OCI-LY7 (cell line): ENCODE results near the gene SMIM12. TPM values are rescaled to one million over a fixed set of nuclear protein-coding genes. Genes with fewer than 3 reads are reported as not detected.

Experiments
- BruUV-seq: library from RNA; stranded (reverse); fragments of 400-500 nt; replicated peaks from 2 replicates; lab custom pipeline; 2021; lab: Mats Ljungman, UMichigan
- CTCF ChIA-PET: fragments of 300-600 bp; sonication (Branson Sonifier 250); formaldehyde crosslinking; loops from one replicate; lab custom pipeline; 2022; ENCODE audit warnings: antibody characterized with exemption; ENCODE audit not compliant: unreplicated experiment; lab: Charles Lee
- POLR2A ChIA-PET: fragments of 300-600 bp; sonication (Branson Sonifier 250); formaldehyde crosslinking; loops from one replicate; lab custom pipeline; 2022; ENCODE audit warnings: antibody characterized with exemption; lab: Charles Lee
- DNase-seq: peaks from one replicate; pipeline ENCODE4 v3.0.0-alpha.2; 2015; ENCODE audit warnings: low spot score
- H2AFZ ChIP-seq: fragments of 200-600 bp; sonication (generic), shearing (Covaris generic); 2 replicates; pipeline ENCODE4 v1.6.1; 2014; ENCODE audit warnings: mild to moderate bottlenecking, antibody characterized with exemption, low read length, moderate library complexity
- H3K27ac ChIP-seq: fragments of 200-600 bp; sonication (generic); 2 replicates; pipeline ENCODE4 v1.5.1; 2014; ENCODE audit warnings: mixed run types, low read depth, mild to moderate bottlenecking, moderate library complexity, low read length, inconsistent platforms; ENCODE audit not compliant: poor library complexity, severe bottlenecking
- H3K36me3 ChIP-seq: fragments of 200-600 bp; sonication (generic); 2 replicates; pipeline ENCODE4 v1.6.1; 2014; ENCODE audit warnings: mild to moderate bottlenecking, antibody characterized with exemption, low read length, moderate library complexity, mixed read lengths; ENCODE audit not compliant: insufficient read depth
- H3K4me1 ChIP-seq: fragments of 200-600 bp; sonication (generic); 2 replicates; pipeline ENCODE4 v1.5.1; 2014; ENCODE audit warnings: mild to moderate bottlenecking, low read length; ENCODE audit not compliant: insufficient read depth, poor library complexity, severe bottlenecking
- H3K4me2 ChIP-seq: fragments of 200-600 bp; sonication (generic); 2 replicates; pipeline ENCODE4 v1.6.1; 2014; ENCODE audit warnings: mild to moderate bottlenecking, low read length
- H3K4me3 ChIP-seq: fragments of 200-600 bp; sonication (generic); 2 replicates; pipeline ENCODE4 v1.5.1; 2014; ENCODE audit warnings: mild to moderate bottlenecking, low read depth, low read length; ENCODE audit not compliant: poor library complexity, severe bottlenecking
- H3K79me2 ChIP-seq: fragments of 200-600 bp; sonication (generic); 2 replicates; pipeline ENCODE4 v1.6.1; 2016; ENCODE audit warnings: low read depth, mild to moderate bottlenecking, low read length, moderate library complexity, mixed read lengths; ENCODE audit not compliant: insufficient read depth
- H3K9me2 ChIP-seq: fragments of 200-600 bp; sonication (generic); 2 replicates; pipeline ENCODE4 v1.6.1; 2016; ENCODE audit warnings: mild to moderate bottlenecking, low read length, mixed read lengths; ENCODE audit not compliant: insufficient read depth
- H3K9me3 ChIP-seq: fragments of 200-600 bp; sonication (generic); 2 replicates; pipeline ENCODE4 v1.6.1; 2014; ENCODE audit warnings: mild to moderate bottlenecking, mixed run types, low read length, mixed read lengths
- H4K20me1 ChIP-seq: fragments of 200-600 bp; sonication (generic); 2 replicates; pipeline ENCODE4 v1.6.1; 2014; ENCODE audit warnings: mild to moderate bottlenecking, antibody characterized with exemption, low read length, moderate library complexity, mixed read lengths; ENCODE audit not compliant: insufficient read depth
- EZH2phosphoT487 ChIP-seq: fragments of 200-600 bp; sonication (generic); IDR thresholded peaks from 2 replicates; pipeline ENCODE4 v1.6.1; 2018; ENCODE audit warnings: low read depth, borderline replicate concordance, mild to moderate bottlenecking, mixed run types, antibody characterized with exemption, low read length, moderate library complexity, mixed read lengths
- intact Hi-C: fragments of 100-400 bp; cut with micrococcal nuclease; formaldehyde crosslinking; loops from one replicate; pipeline ENCODE4 v1.10.0; 2022; ENCODE audit not compliant: unreplicated experiment
- total RNA-seq, 2 experiments: library from RNA; depleted of rRNA in 1 of 2; stranded (reverse); fragments of >200 nt in 1 of 2; shearing (Covaris generic) in 1 of 2; gene quantifications; 2 replicates each; pipeline ENCODE4 v1.2.3, GENCODE V29; 2014 to 2022
- TF ChIP-seq, protein P1 (sequence below): fragments of 200-600 bp; sonication (generic); conservative IDR thresholded peaks from 2 replicates; pipeline ENCODE4 v1.5.1; 2014; ENCODE audit warnings: mild to moderate bottlenecking, antibody characterized with exemption, low read length, moderate library complexity, mixed read lengths

SMIM12 gene
- total RNA-seq, 2 experiments from 2014 or later, result 36.3 to 41.2 TPM

DNA sequence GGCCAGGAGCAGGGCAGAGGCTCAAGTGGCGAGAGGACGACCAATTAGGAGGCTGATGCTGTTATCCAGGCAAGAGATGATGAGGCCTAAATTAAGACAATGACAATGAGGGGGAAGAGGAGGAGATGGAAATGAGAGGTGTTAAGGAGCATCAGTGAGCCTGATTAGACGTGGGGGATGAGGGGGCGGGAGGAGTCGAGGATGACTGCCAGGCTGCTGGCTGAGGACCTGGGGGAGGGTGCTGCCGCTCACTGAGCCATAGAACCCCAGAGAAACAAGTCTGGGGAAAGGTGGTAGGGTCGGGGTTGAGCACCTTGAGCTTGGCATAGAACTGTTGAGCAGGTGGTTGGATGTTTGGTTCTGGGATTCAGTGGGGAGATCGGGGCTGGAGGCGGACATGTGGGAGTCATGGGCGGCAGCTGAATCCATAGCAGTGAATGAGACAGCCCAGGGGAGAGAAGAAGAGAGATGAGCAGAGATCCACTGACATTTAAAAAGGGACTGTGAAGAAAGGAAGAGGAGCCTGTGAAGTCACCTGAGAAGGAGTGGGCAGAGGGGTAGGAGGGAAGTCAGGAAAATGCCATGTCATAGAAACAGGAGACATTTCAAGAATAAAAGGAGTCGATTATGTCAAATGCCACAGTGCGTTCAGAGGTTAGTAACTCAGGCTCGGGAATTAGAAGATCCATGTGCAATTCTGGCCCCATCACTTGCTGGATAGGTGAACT is 41.4 kb upstream of the SMIM12 start:
- no peak overlapping the region for H3K27ac ChIP-seq
- BruUV-seq, result no TSS peak
- no peaks in the 10 kb centered on the region for H3K4me1 ChIP-seq
- H3K9me3 ChIP-seq, result no peaks in the 10 kb centered on the region
- H2AFZ ChIP-seq, result no peak overlapping the region
- no peak for DNase-seq
- no peaks in the 10 kb centered on the region for H3K36me3 ChIP-seq
- no peak overlapping the region for H3K4me3 ChIP-seq
- no peak for TF ChIP-seq EZH2phosphoT487
- TF ChIP-seq, protein P1, sequence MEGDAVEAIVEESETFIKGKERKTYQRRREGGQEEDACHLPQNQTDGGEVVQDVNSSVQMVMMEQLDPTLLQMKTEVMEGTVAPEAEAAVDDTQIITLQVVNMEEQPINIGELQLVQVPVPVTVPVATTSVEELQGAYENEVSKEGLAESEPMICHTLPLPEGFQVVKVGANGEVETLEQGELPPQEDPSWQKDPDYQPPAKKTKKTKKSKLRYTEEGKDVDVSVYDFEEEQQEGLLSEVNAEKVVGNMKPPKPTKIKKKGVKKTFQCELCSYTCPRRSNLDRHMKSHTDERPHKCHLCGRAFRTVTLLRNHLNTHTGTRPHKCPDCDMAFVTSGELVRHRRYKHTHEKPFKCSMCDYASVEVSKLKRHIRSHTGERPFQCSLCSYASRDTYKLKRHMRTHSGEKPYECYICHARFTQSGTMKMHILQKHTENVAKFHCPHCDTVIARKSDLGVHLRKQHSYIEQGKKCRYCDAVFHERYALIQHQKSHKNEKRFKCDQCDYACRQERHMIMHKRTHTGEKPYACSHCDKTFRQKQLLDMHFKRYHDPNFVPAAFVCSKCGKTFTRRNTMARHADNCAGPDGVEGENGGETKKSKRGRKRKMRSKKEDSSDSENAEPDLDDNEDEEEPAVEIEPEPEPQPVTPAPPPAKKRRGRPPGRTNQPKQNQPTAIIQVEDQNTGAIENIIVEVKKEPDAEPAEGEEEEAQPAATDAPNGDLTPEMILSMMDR, result no peak
- POLR2A ChIA-PET, result no interaction called here
- no peaks in the 10 kb centered on the region for H3K79me2 ChIP-seq
- no peaks in the 10 kb centered on the region for H4K20me1 ChIP-seq
- no peaks in the 10 kb centered on the region for H3K9me2 ChIP-seq
- H3K4me2 ChIP-seq, result no peak overlapping the region
- CTCF ChIA-PET, result no interaction called here
- intact Hi-C loops, result no loop called here

DNA sequence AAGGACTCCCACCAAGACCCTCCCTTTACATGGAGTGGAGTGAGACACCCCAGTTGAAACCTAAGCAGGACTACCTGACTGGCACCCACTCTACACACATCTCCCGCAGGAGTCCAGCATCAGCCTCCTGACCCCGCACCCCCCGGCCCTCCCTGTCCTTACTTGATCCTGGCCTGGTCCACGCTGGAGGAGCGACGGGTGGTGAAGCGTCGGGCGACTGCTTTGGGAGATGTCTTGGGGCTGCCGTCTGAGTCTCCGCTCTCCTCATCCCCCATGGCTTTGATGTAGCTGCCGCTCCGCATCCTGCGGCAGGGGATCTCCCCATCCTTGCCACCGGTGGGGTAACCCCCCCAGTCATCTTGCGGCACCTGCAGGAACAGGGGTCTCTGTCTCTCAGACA is 40.4 kb upstream of the SMIM12 start:
- CTCF ChIA-PET, result no interaction called here

GRCh38 chr1:34899471-34899870 is 39.9 kb upstream of the SMIM12 start:
- no peak overlapping the region for H3K4me2 ChIP-seq
- no TSS peak for BruUV-seq
- H3K36me3 ChIP-seq, result no peaks in the 10 kb centered on the region
- H3K27ac ChIP-seq, result no peak overlapping the region
- H3K79me2 ChIP-seq, result no peaks in the 10 kb centered on the region
- ChIA-PET CTCF (no interaction called here), POLR2A (no interaction called here)
- no peak overlapping the region for H2AFZ ChIP-seq
- no peaks in the 10 kb centered on the region for H3K9me2 ChIP-seq
- no peaks in the 10 kb centered on the region for H4K20me1 ChIP-seq
- TF ChIP-seq, protein P1, result no peak
- no peak for TF ChIP-seq EZH2phosphoT487
- DNase-seq, result no peak
- no peaks in the 10 kb centered on the region for H3K9me3 ChIP-seq
- H3K4me1 ChIP-seq, result no peaks in the 10 kb centered on the region
- H3K4me3 ChIP-seq, result no peak overlapping the region
- intact Hi-C loops, result no loop called here

More for the DNA sequence above, 40.4 kb upstream of the SMIM12 start:
- no peak overlapping the region for H3K27ac ChIP-seq
- intact Hi-C loops, result no loop called here
- no peak for DNase-seq
- TF ChIP-seq, protein P1, result no peak
- TF ChIP-seq EZH2phosphoT487, result no peak
- BruUV-seq, result no TSS peak
- no peak overlapping the region for H3K4me3 ChIP-seq
- no peaks in the 10 kb centered on the region for H3K36me3 ChIP-seq
- no peaks in the 10 kb centered on the region for H3K9me2 ChIP-seq
- no peak overlapping the region for H3K4me2 ChIP-seq
- H3K9me3 ChIP-seq, result no peaks in the 10 kb centered on the region
- H4K20me1 ChIP-seq, result no peaks in the 10 kb centered on the region
- no peaks in the 10 kb centered on the region for H3K79me2 ChIP-seq
- H2AFZ ChIP-seq, result no peak overlapping the region
- POLR2A ChIA-PET, result no interaction called here
- H3K4me1 ChIP-seq, result no peaks in the 10 kb centered on the region
